Neural cell (in vitro differentiated cells): ENCODE measurements around the gene DIRAS2. TPM values are rescaled to one million over a fixed set of nuclear protein-coding genes. Genes with fewer than 3 reads are reported as not detected.

ENCODE experiments used
- H2AFZ ChIP-seq: fragments of 200-600, 300-800 bp; sonication (generic), shearing (Covaris generic); 2 replicates; pipeline ENCODE4 v1.6.0; 2014; ENCODE audit warnings: low read depth, mild to moderate bottlenecking, antibody characterized with exemption, low read length, moderate library complexity
- H3F3A ChIP-seq: fragments of 200-600 bp; shearing (Covaris generic); 2 replicates; pipeline ENCODE4 v1.6.1; 2016; ENCODE audit warnings: mild to moderate bottlenecking, moderate library complexity, mixed read lengths, antibody characterized with exemption, low read length; ENCODE audit not compliant: insufficient read depth, poor library complexity, severe bottlenecking
- H3K27ac ChIP-seq: fragments of 200-600, 300-800 bp; sonication (generic), shearing (Covaris generic); 2 replicates; pipeline ENCODE4 v1.5.1; 2014; ENCODE audit warnings: mild to moderate bottlenecking, low read length, moderate library complexity
- H3K27me3 ChIP-seq: fragments of 300-800, 200-600 bp; sonication (generic), shearing (Covaris generic); 2 replicates; pipeline ENCODE4 v1.6.0; 2014; ENCODE audit warnings: mild to moderate bottlenecking, low read depth, low read length, moderate library complexity; ENCODE audit not compliant: insufficient read depth
- H3K36me3 ChIP-seq: fragments of 300-800, 200-600 bp; sonication (generic), shearing (Covaris generic); 2 replicates; pipeline ENCODE4 v1.5.1; 2014; ENCODE audit warnings: mild to moderate bottlenecking, antibody characterized with exemption, low read length, moderate library complexity; ENCODE audit not compliant: insufficient read depth
- H3K4me2 ChIP-seq: fragments of 300-800, 200-600 bp; sonication (generic), shearing (Covaris generic); 2 replicates; pipeline ENCODE4 v1.6.0; 2014; ENCODE audit warnings: mild to moderate bottlenecking, low read length
- H3K4me3 ChIP-seq: fragments of 300-800, 200-600 bp; sonication (generic), shearing (Covaris generic); 2 replicates; pipeline ENCODE4 v1.5.1; 2014; ENCODE audit warnings: mild to moderate bottlenecking, low read length, moderate library complexity
- H3K79me2 ChIP-seq: fragments of 200-600 bp; shearing (Covaris generic); replicated peaks from 2 replicates; pipeline ENCODE4 v1.6.0; 2014; ENCODE audit warnings: mild to moderate bottlenecking, low read length, moderate library complexity; ENCODE audit not compliant: insufficient read depth
- H3K9ac ChIP-seq: fragments of 300-800, 200-600 bp; sonication (generic), shearing (Covaris generic); 2 replicates; pipeline ENCODE4 v1.6.1; 2016; ENCODE audit warnings: mild to moderate bottlenecking, low read length, mixed read lengths
- H3K9me2 ChIP-seq: fragments of 200-600 bp; shearing (Covaris generic); 2 replicates; pipeline ENCODE4 v1.6.1; 2016; ENCODE audit warnings: mild to moderate bottlenecking, low read length, mixed read lengths; ENCODE audit not compliant: insufficient read depth
- H3K9me3 ChIP-seq: fragments of 200-600, 300-800 bp; sonication (generic), shearing (Covaris generic); 2 replicates; pipeline ENCODE4 v1.6.1; 2016; ENCODE audit warnings: mild to moderate bottlenecking, mixed run types, low read length, moderate library complexity, mixed read lengths
- H4K20me1 ChIP-seq: fragments of 200-600 bp; shearing (Covaris generic); 2 replicates; pipeline ENCODE4 v1.6.1; 2016; ENCODE audit warnings: mild to moderate bottlenecking, mixed run types; ENCODE audit not compliant: insufficient read depth
- CTCF ChIP-seq: fragments of 450-650 bp; IDR thresholded peaks from 2 replicates; pipeline ENCODE4 v1.5.1; 2014; ENCODE audit warnings: antibody characterized with exemption, mild to moderate bottlenecking, moderate library complexity; ENCODE audit not compliant: poor library complexity, severe bottlenecking
- EP300 ChIP-seq: fragments of 450-650 bp; conservative IDR thresholded peaks from 2 replicates; pipeline ENCODE4 v1.6.1; 2014; ENCODE audit warnings: antibody characterized with exemption, mild to moderate bottlenecking, moderate library complexity; ENCODE audit not compliant: poor library complexity, severe bottlenecking
- EZH2 ChIP-seq: fragments of 200-600, 300-800 bp; shearing (Covaris generic), sonication (generic); IDR thresholded peaks from 2 replicates; pipeline ENCODE4 v1.6.1; 2014; ENCODE audit warnings: antibody characterized with exemption, low read length, borderline replicate concordance, mild to moderate bottlenecking; ENCODE audit not compliant: insufficient read depth, poor library complexity, severe bottlenecking
- MXI1 ChIP-seq: fragments of 450-650 bp; conservative IDR thresholded peaks from 2 replicates; pipeline ENCODE4 v1.6.1; 2014; ENCODE audit warnings: antibody characterized with exemption, mild to moderate bottlenecking; ENCODE audit not compliant: poor library complexity, severe bottlenecking
- POLR2AphosphoS5 ChIP-seq: IDR thresholded peaks from 2 replicates; pipeline ENCODE4 v1.6.1; 2012
- RAD21 ChIP-seq: fragments of 450-650 bp; conservative IDR thresholded peaks from 2 replicates; pipeline ENCODE4 v1.6.1; 2014; ENCODE audit warnings: antibody characterized with exemption, mild to moderate bottlenecking, moderate library complexity
- REST ChIP-seq: IDR thresholded peaks from 2 replicates; pipeline ENCODE4 v1.6.1; 2012; ENCODE audit warnings: borderline replicate concordance
- SMC3 ChIP-seq: fragments of 450-650 bp; conservative IDR thresholded peaks from 2 replicates; pipeline ENCODE4 v1.6.1; 2014; ENCODE audit warnings: antibody characterized with exemption, mild to moderate bottlenecking, moderate library complexity; ENCODE audit not compliant: poor library complexity
- TAF1 ChIP-seq: IDR thresholded peaks from 2 replicates; pipeline ENCODE4 v1.6.1; 2012; ENCODE audit warnings: low read depth
- polyA plus RNA-seq: library from polyadenylated mRNA; depleted of rRNA; stranded (reverse); fragments of >200 nt; gene quantifications from 2 replicates; pipeline ENCODE4 v1.2.3, GENCODE V29; 2014

Gene DIRAS2
- polyA plus RNA-seq, 1 donor from 2014 or later: 26.7 TPM

- H3K9ac ChIP-seq: peak overlapping the region; percentile 74
- H3K9me3 ChIP-seq: no peaks in the 10 kb centered on the region
- no peaks in the 10 kb centered on the region for H4K20me1 ChIP-seq
- H3K27me3 ChIP-seq: no peaks in the 10 kb centered on the region
- H3K4me3 ChIP-seq: peak overlapping the region; percentile 76
- H2AFZ ChIP-seq: no peak overlapping the region
- peaks cover 9% of the 10 kb centered on the region for H3F3A ChIP-seq
- H3K4me2 ChIP-seq: peak overlapping the region; percentile 85
- H3K27ac ChIP-seq: peak overlapping the region; percentile 82
- no peaks in the 10 kb centered on the region for H3K36me3 ChIP-seq
- TF ChIP-seq REST (no peak), POLR2AphosphoS5 (peak; percentile 14)
- no peaks in the 10 kb centered on the region for H3K9me2 ChIP-seq
- peaks cover 31% of the 10 kb centered on the region for H3K79me2 ChIP-seq
Measured at GRCh38 chr9:90641086-90641485, 1.5 kb downstream of the DIRAS2 start.

- H3K27me3 ChIP-seq: no peaks in the 10 kb centered on the region
- peak overlapping the region; percentile 85 for H3K4me2 ChIP-seq
- H3K36me3 ChIP-seq: no peaks in the 10 kb centered on the region
- peaks cover 31% of the 10 kb centered on the region for H3K79me2 ChIP-seq
- no peak overlapping the region for H2AFZ ChIP-seq
- H3K9me3 ChIP-seq: no peaks in the 10 kb centered on the region
- TF ChIP-seq POLR2AphosphoS5: no peak
- no peak for TF ChIP-seq EZH2
- TF ChIP-seq EP300: no peak
- TF ChIP-seq RAD21: no peak
- TF ChIP-seq TAF1: no peak
- TF ChIP-seq MXI1: no peak
- TF ChIP-seq CTCF: no peak
- no peak for TF ChIP-seq REST
- no peak for TF ChIP-seq SMC3
- H3K27ac ChIP-seq: no peak overlapping the region
- H4K20me1 ChIP-seq: no peaks in the 10 kb centered on the region
- H3K4me3 ChIP-seq: peak overlapping the region; percentile 76
- no peaks in the 10 kb centered on the region for H3K9me2 ChIP-seq
- peak overlapping the region; percentile 74 for H3K9ac ChIP-seq
- H3F3A ChIP-seq: peaks cover 9% of the 10 kb centered on the region
Measured at GRCh38 chr9:90640361-90640760, 2.3 kb downstream of the DIRAS2 start.
